ENCODE measurements around the gene PITPNC1. TPM values are rescaled to one million over a fixed set of nuclear protein-coding genes. Genes with fewer than 3 reads are reported as not detected.

PITPNC1 gene
- total RNA-seq, 1 experiment from 2014 or later: 37.5 TPM

DNA sequence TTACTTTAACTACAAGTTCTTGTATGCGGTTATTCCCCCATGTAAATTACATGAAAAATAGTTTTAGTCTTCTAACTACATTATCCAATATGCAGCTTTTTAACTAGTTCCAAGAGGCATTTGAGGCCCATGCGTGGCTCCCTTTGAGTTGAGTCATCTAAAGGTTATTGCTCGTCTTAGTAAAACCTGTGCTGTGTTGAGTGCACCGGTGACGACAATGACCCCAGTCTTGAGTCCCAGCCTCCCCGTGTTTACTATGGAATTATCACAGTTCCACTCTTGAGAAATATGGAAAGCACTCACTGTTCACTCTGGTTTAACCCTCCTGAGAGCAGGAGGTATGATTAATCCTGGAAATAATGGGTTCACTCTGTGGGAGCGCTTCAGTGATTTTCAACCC is 119.2 kb downstream of the PITPNC1 start:
- Histone ChIP-seq H3K18ac (ENCODE audit: insufficient read length, low read depth, low read length) (no peak overlapping the region), H3K56ac (ENCODE audit: insufficient read length, low read depth, low read length) (no peak overlapping the region), H4K20me1 (ENCODE audit: control insufficient read depth, insufficient read depth, insufficient read length) (no peaks in the 10 kb centered on the region), H3K4me2 (ENCODE audit: insufficient read depth, insufficient read length, low read length) (no peak overlapping the region), H3K79me2 (ENCODE audit: insufficient read depth, low read length) (peaks cover 10% of the 10 kb centered on the region; the same call in 1 of the 2 replicates), H2BK15ac (ENCODE audit: low read depth, low read length) (no peak overlapping the region), H3K79me1 (ENCODE audit: insufficient read depth, low read depth, low read length, poor library complexity, severe bottlenecking) (no peaks in the 10 kb centered on the region), H2BK20ac (ENCODE audit: low read depth, low read length, poor library complexity, severe bottlenecking) (no peak overlapping the region), H3K23ac (ENCODE audit: insufficient read length, low read depth, low read length) (no peak overlapping the region), H2AFZ (ENCODE audit: low read length) (no peak overlapping the region), H2BK120ac (ENCODE audit: low read depth, low read length, poor library complexity, severe bottlenecking) (no peak overlapping the region), H4K91ac (ENCODE audit: insufficient read length, low read depth, low read length) (no peak overlapping the region), H3K4me1 (ENCODE audit: insufficient read depth, low read length) (peaks cover 3% of the 10 kb centered on the region; the same call in 1 of the 2 replicates), H3K27ac (ENCODE audit: insufficient read length, low read depth, low read length) (no peak overlapping the region), H3K9me3 (ENCODE audit: control insufficient read depth, low read depth, low read length) (no peaks in the 10 kb centered on the region), H2BK12ac (ENCODE audit: insufficient read length, low read depth, low read length) (no peak overlapping the region), H3K14ac (ENCODE audit: insufficient read depth, low read length) (no peak overlapping the region), H3K9ac (ENCODE audit: extremely low read depth, insufficient read length, low read length) (no peak overlapping the region), H2AK5ac (ENCODE audit: insufficient read length, low read length) (no peak overlapping the region), H4K5ac (ENCODE audit: insufficient read length, low read depth, low read length) (no peak overlapping the region), H2BK5ac (ENCODE audit: insufficient read length, low read length) (no peak overlapping the region), H3K23me2 (ENCODE audit: insufficient read length, low read depth, low read length, poor library complexity, severe bottlenecking) (no peaks in the 10 kb centered on the region), H3K27me3 (ENCODE audit: insufficient read depth, low read length) (no peaks in the 10 kb centered on the region), H4K8ac (replicated peaks; ENCODE audit: insufficient read length, low read depth, low read length) (no peak overlapping the region), H3K4ac (ENCODE audit: low read depth, low read length) (no peak overlapping the region), H3T11ph (ENCODE audit: low read length) (no peak overlapping the region)
- no CpG with 5 or more reads among the region's 7 CpGs for WGBS (ENCODE audit: extremely low coverage, insufficient read length, low lambda C conversion rate)
- DNase-seq: peak; percentile 8
- Mint-ChIP-seq H3K27me3 (ENCODE audit: low read depth) (no peaks in the 10 kb centered on the region), H3K4me3 (no peak overlapping the region), H3K9me3 (peaks cover 3 to 4% of the 10 kb centered on the region in 2 experiments; a peak in 2 of 5 replicates), H3K27ac (no peak overlapping the region; a peak in 1 of 7 replicates), H3K36me3 (ENCODE audit: insufficient read depth in 1 of 3, low read depth in 3 of 3) (peaks cover 4 to 6% (median 5%) of the 10 kb centered on the region in 3 experiments), H3K4me1 (peaks cover 15 to 30% of the 10 kb centered on the region in 2 experiments)
- TF ChIP-seq, protein P1, sequence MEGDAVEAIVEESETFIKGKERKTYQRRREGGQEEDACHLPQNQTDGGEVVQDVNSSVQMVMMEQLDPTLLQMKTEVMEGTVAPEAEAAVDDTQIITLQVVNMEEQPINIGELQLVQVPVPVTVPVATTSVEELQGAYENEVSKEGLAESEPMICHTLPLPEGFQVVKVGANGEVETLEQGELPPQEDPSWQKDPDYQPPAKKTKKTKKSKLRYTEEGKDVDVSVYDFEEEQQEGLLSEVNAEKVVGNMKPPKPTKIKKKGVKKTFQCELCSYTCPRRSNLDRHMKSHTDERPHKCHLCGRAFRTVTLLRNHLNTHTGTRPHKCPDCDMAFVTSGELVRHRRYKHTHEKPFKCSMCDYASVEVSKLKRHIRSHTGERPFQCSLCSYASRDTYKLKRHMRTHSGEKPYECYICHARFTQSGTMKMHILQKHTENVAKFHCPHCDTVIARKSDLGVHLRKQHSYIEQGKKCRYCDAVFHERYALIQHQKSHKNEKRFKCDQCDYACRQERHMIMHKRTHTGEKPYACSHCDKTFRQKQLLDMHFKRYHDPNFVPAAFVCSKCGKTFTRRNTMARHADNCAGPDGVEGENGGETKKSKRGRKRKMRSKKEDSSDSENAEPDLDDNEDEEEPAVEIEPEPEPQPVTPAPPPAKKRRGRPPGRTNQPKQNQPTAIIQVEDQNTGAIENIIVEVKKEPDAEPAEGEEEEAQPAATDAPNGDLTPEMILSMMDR (conservative IDR thresholded peaks at IDR 0.05): no peak

Data from H9 (cell line).